Naive thymus-derived CD4-positive, alpha-beta T cell (primary cell): ENCODE measurements around the gene SYNE2. TPM values are rescaled to one million over a fixed set of nuclear protein-coding genes. Genes with fewer than 3 reads are reported as not detected.

Experiments
- ATAC-seq: fragments of 150-1000 bp; cut with Tn5 transposase; 2 replicates; pipeline ENCODE4 v1.10.0; 2021; ENCODE audit warnings: mild to moderate bottlenecking, moderate library complexity
- CTCF ChIA-PET: fragments of 350-600 bp; sonication (Branson Sonifier 250); formaldehyde crosslinking; loops from one replicate; lab custom pipeline; 2021; ENCODE audit warnings: antibody characterized with exemption; lab: Charles Lee
- POLR2A ChIA-PET: fragments of 350-600 bp; sonication (Branson Sonifier 250); formaldehyde crosslinking; loops from one replicate; lab custom pipeline; 2021; ENCODE audit warnings: antibody characterized with exemption, inconsistent platforms; lab: Charles Lee
- DNase-seq, 9 donors: peaks; one replicate each; pipeline versions ENCODE4 v3.0.0 to v3.0.0-alpha.2; 2020 to 2022; ENCODE audit warnings: mixed read lengths in 1 of 9
- H3K27ac ChIP-seq: one replicate; pipeline ENCODE4 v1.7.0; 2013; ENCODE audit warnings: mild to moderate bottlenecking, low read depth, low read length, moderate library complexity
- H3K27me3 ChIP-seq, 2 donors: one replicate each; pipeline ENCODE4 v1.7.0; 2013; ENCODE audit warnings: low read length in 2 of 2, mild to moderate bottlenecking in 2 of 2, moderate library complexity in 2 of 2; ENCODE audit not compliant: control insufficient read depth in 2 of 2, insufficient read depth in 2 of 2
- H3K36me3 ChIP-seq, 3 experiments: 1 replicate in 2 of 3; 2 replicates in 1 of 3; pipeline ENCODE4 v1.7.0; 2013; ENCODE audit warnings: low read length in 3 of 3, mild to moderate bottlenecking in 3 of 3, moderate library complexity in 1 of 3; ENCODE audit not compliant: insufficient read depth in 3 of 3, control insufficient read depth in 2 of 3
- H3K4me1 ChIP-seq, 2 donors: one replicate each; pipeline ENCODE4 v1.7.0; 2013; ENCODE audit warnings: low read length in 2 of 2, mild to moderate bottlenecking in 2 of 2, moderate library complexity in 1 of 2; ENCODE audit not compliant: control insufficient read depth in 2 of 2, insufficient read depth in 2 of 2
- H3K4me3 ChIP-seq: 2 replicates; pipeline ENCODE4 v1.7.0; 2013; ENCODE audit warnings: mild to moderate bottlenecking, low read length
- H3K9me3 ChIP-seq, 3 experiments: 1 replicate in 2 of 3; 2 replicates in 1 of 3; pipeline ENCODE4 v1.7.0; 2013; ENCODE audit warnings: low read length in 3 of 3; ENCODE audit not compliant: control insufficient read depth in 2 of 3
- H3K27ac Mint-ChIP-seq, 9 donors: one replicate each; pipeline ENCODE4 v1.8.0; 2020 to 2022; ENCODE audit warnings: mixed read lengths in 9 of 9, mild to moderate bottlenecking in 8 of 9, moderate library complexity in 5 of 9, inconsistent platforms in 2 of 9
- H3K27me3 Mint-ChIP-seq, 5 donors: one replicate each; pipeline ENCODE4 v1.8.0; 2021 to 2022; ENCODE audit warnings: mixed read lengths in 5 of 5, mild to moderate bottlenecking in 1 of 5
- H3K36me3 Mint-ChIP-seq, 5 donors: one replicate each; pipeline ENCODE4 v1.8.0; 2020 to 2022; ENCODE audit warnings: mixed read lengths in 5 of 5, mild to moderate bottlenecking in 3 of 5, inconsistent platforms in 1 of 5
- H3K4me1 Mint-ChIP-seq, 7 donors: one replicate each; pipeline ENCODE4 v1.8.0; 2020 to 2022; ENCODE audit warnings: mixed read lengths in 7 of 7, mild to moderate bottlenecking in 3 of 7, inconsistent platforms in 1 of 7
- H3K4me3 Mint-ChIP-seq, 10 donors: one replicate each; pipeline ENCODE4 v1.8.0; 2020 to 2022; ENCODE audit warnings: mild to moderate bottlenecking in 10 of 10, mixed read lengths in 10 of 10, moderate library complexity in 6 of 10, inconsistent platforms in 2 of 10
- H3K9me3 Mint-ChIP-seq, 11 donors: one replicate each; pipeline ENCODE4 v1.8.0; 2020 to 2022; ENCODE audit warnings: mixed read lengths in 11 of 11, mild to moderate bottlenecking in 4 of 11, inconsistent platforms in 1 of 11, moderate library complexity in 1 of 11
- intact Hi-C, 2 donors: fragments of 100-400 bp; cut with micrococcal nuclease; formaldehyde crosslinking; loops; one replicate each; pipeline ENCODE4 v1.15.1; 2023
- polyA plus RNA-seq, 2 donors: library from polyadenylated mRNA; unstranded; fragments of 300-500 nt; fragmentation: Illumina TruSeq; gene quantifications; one replicate each; pipeline ENCODE4 v1.2.3, GENCODE V29; 2021
- total RNA-seq, 6 experiments: library from RNA in 5 of 6; stranded (reverse) in 5 of 6; gene quantifications; 1 replicate in 5 of 6; 2 replicates in 1 of 6; pipeline ENCODE4 v1.2.3 and lab custom pipeline; 2021 to 2026

Gene SYNE2
- total and polyA plus RNA-seq, 7 experiments from 2014 or later: 22.4 to 170 (median 139) TPM

DNA sequence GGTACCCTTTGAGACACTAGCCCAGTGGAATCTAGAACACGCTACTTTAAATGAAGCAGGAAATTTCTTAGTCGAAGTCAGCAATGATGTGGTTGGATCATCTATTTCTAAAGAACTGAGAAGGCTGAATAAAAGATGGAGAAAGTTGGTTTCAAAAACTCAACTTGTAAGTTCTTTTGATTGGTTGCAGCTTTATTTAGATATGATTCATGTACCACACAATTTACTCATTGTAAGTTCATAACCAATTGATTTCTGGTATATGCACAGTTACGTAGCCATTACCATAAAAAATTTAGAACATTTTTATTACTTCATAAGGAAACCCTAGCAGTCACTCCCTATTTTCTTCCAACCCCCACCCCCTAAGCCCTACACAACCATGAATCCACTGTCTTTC, 129.8 kb downstream of the SYNE2 start:
- H3K27me3 ChIP-seq: no peaks in the 10 kb centered on the region
- CTCF ChIA-PET: no interaction called here
- Mint-ChIP-seq H3K27me3 (no peaks in the 10 kb centered on the region), H3K27ac (no peak overlapping the region), H3K4me3 (no peak overlapping the region), H3K4me1 (peaks cover 0 to 4% (median 0%) of the 10 kb centered on the region in 7 donors), H3K36me3 (peaks cover 3 to 49% (median 28%) of the 10 kb centered on the region in 5 donors), H3K9me3 (no peaks in the 10 kb centered on the region)
- POLR2A ChIA-PET: no interaction called here
- peaks cover 0 to 27% (median 6%) of the 10 kb centered on the region in 3 experiments for H3K36me3 ChIP-seq
- H3K9me3 ChIP-seq: no peaks in the 10 kb centered on the region
- no peaks in the 10 kb centered on the region for H3K4me1 ChIP-seq
- ATAC-seq (no peak), DNase-seq (no peak)
- no peak overlapping the region for H3K4me3 ChIP-seq
- intact Hi-C loops: no loop called here
- no peak overlapping the region for H3K27ac ChIP-seq

DNA sequence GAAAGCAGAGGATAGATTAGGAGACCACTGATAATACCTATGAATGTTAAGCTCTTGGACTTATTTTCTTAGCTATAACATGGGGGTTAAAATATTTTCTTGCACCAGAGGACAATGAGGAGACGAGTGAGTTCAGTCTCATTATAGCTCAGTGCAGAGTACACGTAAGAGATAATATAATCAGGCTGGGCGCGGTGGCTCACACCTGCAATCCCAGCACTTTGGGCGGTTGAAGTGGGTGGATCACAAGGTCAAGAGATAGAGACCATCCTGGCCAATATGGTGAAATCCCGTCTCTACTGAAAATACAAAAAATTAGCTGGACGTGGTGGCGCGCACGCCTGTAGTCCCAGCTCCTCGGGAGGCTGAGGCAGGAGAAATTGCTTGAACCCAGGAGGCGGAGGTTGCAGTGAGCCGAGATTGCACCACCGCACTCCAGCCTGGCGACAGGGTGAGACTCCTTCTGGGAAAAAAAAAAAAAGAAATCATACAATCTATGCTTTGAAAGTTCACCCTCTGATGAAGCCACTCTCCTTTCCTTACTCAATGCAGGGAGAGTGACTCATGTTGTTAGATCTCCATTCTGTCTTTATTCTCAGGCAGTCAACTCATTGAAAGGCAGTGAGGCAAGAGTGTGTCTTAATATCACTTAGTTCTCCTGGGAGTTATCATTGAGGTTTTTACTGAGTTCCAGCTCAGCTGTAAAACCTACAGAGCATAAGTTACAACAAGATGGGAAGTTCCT, 134.2 kb downstream of the SYNE2 start:
- H3K4me3 Mint-ChIP-seq: no peak overlapping the region
- no peaks in the 10 kb centered on the region for H3K27me3 ChIP-seq
- no peaks in the 10 kb centered on the region for H3K9me3 Mint-ChIP-seq
- peaks cover 0 to 26% (median 5%) of the 10 kb centered on the region in 3 experiments for H3K36me3 ChIP-seq
- H3K4me1 ChIP-seq: no peaks in the 10 kb centered on the region
- H3K27ac Mint-ChIP-seq: no peak overlapping the region
- ATAC-seq: no peak
- ChIA-PET POLR2A (no interaction called here), CTCF (interaction anchor here (0.6 kb wide), 1 partner anchor 57 kb away, joined by 3 read pairs; no protein-coding TSS in a partner anchor)
- peaks cover 0 to 13% (median 0%) of the 10 kb centered on the region in 7 donors for H3K4me1 Mint-ChIP-seq
- no peak overlapping the region for H3K4me3 ChIP-seq
- intact Hi-C loops: no loop called here
- no peaks in the 10 kb centered on the region for H3K27me3 Mint-ChIP-seq
- H3K36me3 Mint-ChIP-seq: peaks cover 3 to 45% (median 21%) of the 10 kb centered on the region in 5 donors
- no peak overlapping the region for H3K27ac ChIP-seq
- DNase-seq: no peak
- H3K9me3 ChIP-seq: no peaks in the 10 kb centered on the region

DNA sequence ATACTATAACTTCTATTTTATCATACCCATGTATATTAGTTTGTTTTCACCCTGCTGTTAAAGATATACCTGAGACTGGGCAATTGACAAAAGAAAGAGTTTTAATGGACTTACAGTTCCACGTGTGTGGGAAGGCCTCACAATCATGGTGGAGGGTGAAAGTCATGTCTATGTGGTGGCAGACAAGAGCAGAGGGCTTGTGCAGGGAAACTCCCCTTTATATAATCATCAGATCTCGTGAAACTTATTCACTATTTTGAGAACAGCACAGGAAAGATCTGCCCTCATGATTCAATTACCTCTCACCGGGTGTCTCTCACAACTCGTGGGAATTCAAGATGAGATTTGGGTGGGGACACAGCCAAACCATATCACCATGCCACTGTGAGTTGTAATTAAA, 135.8 kb downstream of the SYNE2 start:
- Mint-ChIP-seq H3K27me3 (no peaks in the 10 kb centered on the region), H3K36me3 (peaks cover 3 to 47% (median 18%) of the 10 kb centered on the region in 5 donors)

DNA sequence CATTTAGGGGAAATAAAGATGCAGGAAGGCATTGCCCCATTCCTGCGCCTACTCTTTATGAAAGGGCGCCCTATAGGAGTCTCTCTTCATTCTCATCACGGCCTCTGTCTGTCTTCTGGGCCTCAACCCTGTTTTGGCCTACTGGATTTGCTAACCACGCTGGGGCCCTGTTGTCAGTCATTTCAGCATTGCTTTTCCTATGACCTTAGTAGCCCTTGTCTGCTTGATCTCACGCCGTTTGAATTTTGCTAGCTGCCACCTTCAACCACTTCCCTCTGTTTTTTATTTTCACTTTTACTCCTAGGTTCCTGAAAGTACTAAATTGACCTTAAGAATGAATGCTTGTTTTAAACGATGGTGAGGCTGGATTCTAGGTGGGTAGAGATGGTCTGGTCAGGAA, 139.0 kb downstream of the SYNE2 start:
- H3K27ac ChIP-seq: no peak overlapping the region
- POLR2A ChIA-PET: no interaction called here
- no peaks in the 10 kb centered on the region for H3K4me1 ChIP-seq
- no peaks in the 10 kb centered on the region for H3K27me3 ChIP-seq
- Mint-ChIP-seq H3K27ac (peak overlapping the region in 3 of 9 donors; percentile 21 to 72 (median 43)), H3K4me1 (peaks cover 0 to 14% (median 0%) of the 10 kb centered on the region in 7 donors), H3K4me3 (peak overlapping the region in 1 of 10 donors; percentile 10), H3K36me3 (peaks cover 7 to 54% (median 25%) of the 10 kb centered on the region in 5 donors), H3K9me3 (no peaks in the 10 kb centered on the region), H3K27me3 (no peaks in the 10 kb centered on the region)
- H3K36me3 ChIP-seq: peaks cover 1 to 17% (median 16%) of the 10 kb centered on the region in 3 experiments
- no peak overlapping the region for H3K4me3 ChIP-seq
- intact Hi-C loops: loop anchor here (5.0 kb wide), 2 partner anchors 140 to 360 kb away; partner anchors contain the start of gene SYNE2 (in 1 of the 2)
- peak; percentile 26 for ATAC-seq
- CTCF ChIA-PET: no interaction called here
- H3K9me3 ChIP-seq: no peaks in the 10 kb centered on the region
- DNase-seq: no peak

More for the DNA sequence above, 135.8 kb downstream of the SYNE2 start:
- intact Hi-C loops: no loop called here
- ATAC-seq: no peak
- H3K4me1 Mint-ChIP-seq: peaks cover 0 to 14% (median 0%) of the 10 kb centered on the region in 7 donors
- Histone ChIP-seq H3K27ac (no peak overlapping the region), H3K9me3 (no peaks in the 10 kb centered on the region), H3K4me1 (no peaks in the 10 kb centered on the region), H3K36me3 (peaks cover 0 to 25% (median 5%) of the 10 kb centered on the region in 3 experiments), H3K4me3 (no peak overlapping the region), H3K27me3 (no peaks in the 10 kb centered on the region)
- ChIA-PET POLR2A (no interaction called here), CTCF (no interaction called here)
- DNase-seq: no peak
- peak overlapping the region in 2 of 9 donors; percentile 19 to 28 for H3K27ac Mint-ChIP-seq
- no peaks in the 10 kb centered on the region for H3K9me3 Mint-ChIP-seq
- no peak overlapping the region for H3K4me3 Mint-ChIP-seq

DNA sequence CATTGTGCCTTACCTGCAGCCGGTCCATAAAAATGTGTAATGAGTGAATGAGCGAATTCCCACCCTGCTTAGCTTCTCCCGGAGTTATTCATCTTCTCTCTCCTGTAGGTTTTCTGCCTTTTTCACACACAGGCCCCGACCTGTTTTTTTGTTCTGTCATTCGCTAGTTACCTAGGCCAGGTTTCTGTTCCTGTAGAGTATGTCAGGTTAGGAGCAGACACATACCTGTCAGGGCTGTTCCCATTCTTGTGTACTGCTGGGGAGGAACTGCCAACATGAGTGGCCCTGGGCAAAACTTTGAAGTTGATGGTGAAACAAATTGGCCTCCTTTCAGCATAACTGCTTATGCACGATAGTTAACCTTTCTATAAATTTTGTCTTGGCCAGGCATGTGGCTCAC, 140.1 kb downstream of the SYNE2 start:
- ATAC-seq (no peak), DNase-seq (no peak)
- Histone ChIP-seq H3K27ac (no peak overlapping the region), H3K4me3 (no peak overlapping the region), H3K9me3 (no peaks in the 10 kb centered on the region), H3K27me3 (no peaks in the 10 kb centered on the region), H3K4me1 (no peaks in the 10 kb centered on the region), H3K36me3 (peaks cover 3 to 21% (median 20%) of the 10 kb centered on the region in 3 experiments)
- H3K9me3 Mint-ChIP-seq: no peaks in the 10 kb centered on the region
- no peaks in the 10 kb centered on the region for H3K27me3 Mint-ChIP-seq
- intact Hi-C loops: loop anchor here (5.0 kb wide), 2 partner anchors 141 to 361 kb away; partner anchors contain the start of gene SYNE2 (in 1 of the 2)
- ChIA-PET CTCF (interaction anchor here (0.6 kb wide), 1 partner anchor 193 kb away, joined by 5 read pairs; no protein-coding TSS in a partner anchor), POLR2A (no interaction called here)
- H3K4me3 Mint-ChIP-seq: no peak overlapping the region
- peaks cover 11 to 58% (median 35%) of the 10 kb centered on the region in 5 donors for H3K36me3 Mint-ChIP-seq
- H3K27ac Mint-ChIP-seq: no peak overlapping the region
- peaks cover 0 to 14% (median 0%) of the 10 kb centered on the region in 7 donors for H3K4me1 Mint-ChIP-seq

DNA sequence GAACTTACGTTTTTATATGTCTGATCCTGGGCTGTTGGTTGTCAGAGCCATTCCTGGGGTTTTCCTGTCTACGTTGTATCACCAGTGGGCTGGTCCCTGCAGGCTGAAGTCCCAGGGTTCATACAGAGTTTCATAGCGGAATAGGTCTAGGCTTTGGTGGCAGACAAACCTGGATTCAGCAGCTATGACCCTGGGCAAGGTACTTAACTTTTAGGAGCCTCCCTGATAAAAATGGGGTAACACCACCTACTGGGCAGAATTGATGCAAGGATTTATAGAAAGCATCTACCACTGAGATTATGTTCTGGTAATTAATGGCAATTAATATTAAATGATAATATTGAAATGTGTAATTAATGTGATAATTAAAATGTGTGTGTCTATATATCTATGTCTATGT, 141.2 kb downstream of the SYNE2 start:
- H3K4me3 Mint-ChIP-seq: no peak overlapping the region
- no peaks in the 10 kb centered on the region for H3K27me3 ChIP-seq
- POLR2A ChIA-PET: no interaction called here
- no peaks in the 10 kb centered on the region for H3K4me1 ChIP-seq
- CTCF ChIA-PET: interaction anchor here (0.7 to 2.3 kb wide), 2 partner anchors 141 to 193 kb away, joined by 3 to 10 read pairs; partner anchors contain the start of gene SYNE2
- H3K4me3 ChIP-seq: no peak overlapping the region
- H3K27me3 Mint-ChIP-seq: no peaks in the 10 kb centered on the region
- peaks cover 0 to 12% (median 0%) of the 10 kb centered on the region in 7 donors for H3K4me1 Mint-ChIP-seq
- H3K36me3 ChIP-seq: peaks cover 3 to 23% (median 19%) of the 10 kb centered on the region in 3 experiments
- H3K36me3 Mint-ChIP-seq: peaks cover 11 to 61% (median 40%) of the 10 kb centered on the region in 5 donors
- no peaks in the 10 kb centered on the region for H3K9me3 ChIP-seq
- DNase-seq (peak in 6 of 9 donors; percentile 17 to 36 (median 18)), ATAC-seq (no peak)
- no peak overlapping the region for H3K27ac ChIP-seq
- H3K27ac Mint-ChIP-seq: no peak overlapping the region
- intact Hi-C loops: loop anchor here (1.0 to 5.0 kb wide), 5 partner anchors 141 to 362 kb away; partner anchors contain the start of gene SYNE2 (in 2 of the 2)
- no peaks in the 10 kb centered on the region for H3K9me3 Mint-ChIP-seq
